H1 (cell line): ENCODE data around the gene GALNT12.
A peak's percentile ranks its signal among the peaks of the same experiment; 100 is the strongest.

Experiments
- CTCF ChIP-seq, 3 experiments: IDR thresholded peaks; 1 replicate in 2 of 3; 2 replicates in 1 of 3; pipeline versions ENCODE4 v1.5.1 to v1.6.1; 2011; ENCODE audit warnings: low read length in 3 of 3, mild to moderate bottlenecking in 3 of 3, inconsistent platforms in 2 of 3, low read depth in 1 of 3, moderate library complexity in 1 of 3; ENCODE audit not compliant: insufficient read depth in 1 of 3; ENCODE audit errors: control extremely low read depth in 1 of 3
- JUND ChIP-seq: IDR thresholded peaks from 2 replicates; pipeline ENCODE4 v1.6.1; 2011; ENCODE audit warnings: mild to moderate bottlenecking, improper control_type of control experiment, low read length
- YY1 ChIP-seq: IDR thresholded peaks from 2 replicates; pipeline ENCODE4 v1.6.1; 2011; ENCODE audit warnings: low read depth, mild to moderate bottlenecking, low read length

GRCh38 chr9:98848450-98849149 is 41.1 kb downstream of the GALNT12 start:
- peak; percentile 86 to 96 (median 96) for TF ChIP-seq CTCF (IDR thresholded peaks at IDR 0.05; ENCODE audit: control extremely low read depth in 1 of 3, insufficient read depth in 1 of 3, low read depth in 1 of 3, low read length in 3 of 3)
- 0 out of 2 replicates have a peak, but pooled peaks have one; percentile 28 for TF ChIP-seq JUND
- TF ChIP-seq YY1 = no peak
